AG10803 (cell line): ENCODE data around the gene KCNMA1.
A peak's percentile ranks its signal among the peaks of the same experiment; 100 is the strongest.

ENCODE experiments used
- DNase-seq: peaks from one replicate; pipeline ENCODE4 v3.0.0; 2010; ENCODE audit warnings: low read depth
- H3K4me3 ChIP-seq: 2 replicates; pipeline ENCODE4 v1.5.1; 2011; ENCODE audit warnings: mild to moderate bottlenecking, low read length, control low read depth
- TF ChIP-seq, protein P1 (sequence below): conservative IDR thresholded peaks from 2 replicates; pipeline ENCODE4 v1.5.1; 2011; ENCODE audit warnings: mild to moderate bottlenecking, low read length, control low read depth, inconsistent platforms

Gene KCNMA1

DNA sequence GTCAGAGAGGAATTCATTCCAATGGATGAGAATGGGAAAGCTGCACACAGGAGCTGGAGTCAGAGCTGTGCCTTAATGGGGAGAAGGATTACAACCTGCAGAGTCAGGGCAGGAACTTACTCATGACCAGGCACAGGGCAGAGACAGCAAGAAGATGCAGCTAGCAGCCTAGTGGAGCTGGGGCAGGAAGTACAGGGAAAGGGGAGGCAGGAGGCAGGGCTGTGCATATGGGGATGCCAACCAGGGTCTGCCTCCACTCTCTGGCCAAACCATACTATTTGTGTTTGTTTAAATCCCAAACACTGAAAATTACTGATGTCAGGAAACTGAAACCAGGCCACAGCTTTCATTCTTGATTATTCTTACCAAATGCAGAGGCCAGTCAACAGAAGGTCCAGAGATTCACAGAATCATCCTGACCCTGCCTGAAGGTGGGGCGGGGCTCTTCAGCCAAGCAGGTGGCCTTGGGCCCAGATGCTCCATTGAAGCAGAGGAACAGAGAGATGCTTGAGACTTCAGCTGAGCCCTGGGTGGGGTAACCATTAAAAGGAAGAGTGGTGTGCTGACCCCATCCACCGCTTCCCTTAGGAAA, 461.9 kb downstream of the KCNMA1 start:
- DNase-seq, result no peak
- TF ChIP-seq, protein P1, sequence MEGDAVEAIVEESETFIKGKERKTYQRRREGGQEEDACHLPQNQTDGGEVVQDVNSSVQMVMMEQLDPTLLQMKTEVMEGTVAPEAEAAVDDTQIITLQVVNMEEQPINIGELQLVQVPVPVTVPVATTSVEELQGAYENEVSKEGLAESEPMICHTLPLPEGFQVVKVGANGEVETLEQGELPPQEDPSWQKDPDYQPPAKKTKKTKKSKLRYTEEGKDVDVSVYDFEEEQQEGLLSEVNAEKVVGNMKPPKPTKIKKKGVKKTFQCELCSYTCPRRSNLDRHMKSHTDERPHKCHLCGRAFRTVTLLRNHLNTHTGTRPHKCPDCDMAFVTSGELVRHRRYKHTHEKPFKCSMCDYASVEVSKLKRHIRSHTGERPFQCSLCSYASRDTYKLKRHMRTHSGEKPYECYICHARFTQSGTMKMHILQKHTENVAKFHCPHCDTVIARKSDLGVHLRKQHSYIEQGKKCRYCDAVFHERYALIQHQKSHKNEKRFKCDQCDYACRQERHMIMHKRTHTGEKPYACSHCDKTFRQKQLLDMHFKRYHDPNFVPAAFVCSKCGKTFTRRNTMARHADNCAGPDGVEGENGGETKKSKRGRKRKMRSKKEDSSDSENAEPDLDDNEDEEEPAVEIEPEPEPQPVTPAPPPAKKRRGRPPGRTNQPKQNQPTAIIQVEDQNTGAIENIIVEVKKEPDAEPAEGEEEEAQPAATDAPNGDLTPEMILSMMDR, result no peak
- H3K4me3 ChIP-seq, result no peak overlapping the region

DNA sequence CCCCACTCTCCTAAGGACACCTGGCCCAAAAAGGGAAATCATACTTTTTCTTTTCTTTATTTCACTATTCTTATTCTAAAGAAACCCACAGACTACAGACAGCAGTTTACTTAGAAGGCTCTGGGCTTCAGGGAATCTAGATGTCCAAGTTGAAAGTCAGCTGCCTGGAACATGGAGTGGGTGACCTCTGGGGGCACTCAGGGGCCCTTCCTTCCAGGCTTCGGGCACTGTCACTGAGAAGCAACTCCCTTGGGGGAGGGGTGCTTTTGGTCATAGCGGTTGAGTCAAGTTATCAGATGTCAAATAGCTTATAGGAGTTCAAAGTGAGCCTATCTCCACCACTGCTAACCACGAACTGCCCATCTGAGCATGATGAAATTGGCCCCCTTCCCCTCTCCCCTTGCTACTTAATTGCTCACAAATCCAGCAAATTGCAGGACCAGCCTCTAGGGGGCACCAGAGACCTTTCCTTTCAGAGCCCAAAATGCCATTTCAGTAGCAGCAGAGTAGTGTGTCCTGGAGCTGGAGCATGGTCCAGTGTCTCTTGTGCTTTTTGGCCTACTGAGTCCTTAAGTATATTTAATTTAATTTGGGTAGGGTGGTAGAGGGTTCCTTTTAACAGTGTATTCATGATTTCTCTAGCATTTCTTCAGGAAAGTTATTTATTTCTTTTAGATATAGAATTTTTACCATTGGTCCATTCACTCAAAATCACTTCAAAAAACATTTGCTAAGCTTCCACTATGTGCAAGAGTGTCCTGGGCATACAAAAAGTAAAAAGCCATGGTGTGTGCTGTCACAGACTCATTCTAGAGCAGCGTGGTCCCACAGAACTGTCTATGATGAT, 463.8 kb downstream of the KCNMA1 start:
- no peak overlapping the region for H3K4me3 ChIP-seq
- TF ChIP-seq, protein P1, result peak; percentile 95
- DNase-seq, result peak; percentile 74

DNA sequence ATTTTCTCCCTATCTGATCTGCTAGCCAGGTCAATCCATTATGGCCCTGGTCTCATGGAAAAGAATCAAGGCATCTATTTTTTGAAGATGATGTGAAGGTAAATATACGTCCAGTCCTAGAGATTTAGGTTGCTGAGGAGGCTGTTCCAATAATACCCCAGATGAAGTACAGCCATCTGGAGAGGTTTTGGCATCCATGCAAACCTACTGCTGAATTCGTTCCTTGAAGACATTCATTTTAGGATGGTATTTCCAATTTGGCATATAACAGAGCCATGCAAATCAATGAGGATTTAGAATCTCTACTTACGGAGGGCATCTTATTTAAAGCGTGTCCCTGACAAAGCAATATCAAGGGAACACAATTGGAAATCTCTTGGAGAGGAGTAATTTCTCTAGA, 465.5 kb downstream of the KCNMA1 start:
- TF ChIP-seq, protein P1, result no peak
- no peak overlapping the region for H3K4me3 ChIP-seq
- no peak for DNase-seq

DNA sequence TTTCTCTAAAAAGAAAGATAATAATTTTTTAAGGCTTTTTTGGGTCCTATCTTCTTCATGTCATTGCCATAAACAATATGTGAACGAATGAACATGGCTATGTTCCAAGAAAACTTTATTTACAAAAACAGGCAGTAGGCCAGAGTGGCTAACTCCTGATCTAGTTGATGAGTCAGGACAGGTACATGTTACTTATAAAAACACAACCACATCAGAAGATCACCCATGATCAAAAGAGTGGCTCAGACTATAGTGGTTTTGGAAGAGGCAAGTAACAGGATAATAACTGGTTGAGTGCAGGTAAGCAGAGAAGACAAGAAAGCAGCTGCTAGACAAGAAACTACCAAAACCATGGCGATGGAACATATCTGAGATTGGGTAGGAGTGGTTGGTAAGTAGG, 468.7 kb downstream of the KCNMA1 start:
- DNase-seq, result no peak
- TF ChIP-seq, protein P1, result no peak
- no peak overlapping the region for H3K4me3 ChIP-seq

DNA sequence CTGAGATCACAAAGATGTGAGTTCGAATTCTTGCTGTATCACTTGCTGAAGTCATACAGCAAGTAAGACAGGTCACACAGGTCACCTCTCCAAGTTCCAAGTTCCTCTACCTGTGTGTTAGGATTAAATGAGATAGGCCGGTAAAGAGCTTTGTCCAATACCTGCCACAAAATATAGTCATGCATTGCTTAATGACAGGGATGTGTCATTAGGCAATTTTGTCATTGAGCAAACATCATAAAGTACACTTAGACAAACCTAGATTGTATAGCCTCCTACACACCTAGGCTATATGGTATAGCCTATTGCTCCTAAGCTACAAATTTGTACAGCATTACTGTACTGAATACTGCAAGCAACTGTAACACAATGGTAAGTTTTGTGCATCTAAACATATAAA, 469.4 kb downstream of the KCNMA1 start:
- no peak for DNase-seq
- H3K4me3 ChIP-seq, result no peak overlapping the region
- TF ChIP-seq, protein P1, result no peak

DNA sequence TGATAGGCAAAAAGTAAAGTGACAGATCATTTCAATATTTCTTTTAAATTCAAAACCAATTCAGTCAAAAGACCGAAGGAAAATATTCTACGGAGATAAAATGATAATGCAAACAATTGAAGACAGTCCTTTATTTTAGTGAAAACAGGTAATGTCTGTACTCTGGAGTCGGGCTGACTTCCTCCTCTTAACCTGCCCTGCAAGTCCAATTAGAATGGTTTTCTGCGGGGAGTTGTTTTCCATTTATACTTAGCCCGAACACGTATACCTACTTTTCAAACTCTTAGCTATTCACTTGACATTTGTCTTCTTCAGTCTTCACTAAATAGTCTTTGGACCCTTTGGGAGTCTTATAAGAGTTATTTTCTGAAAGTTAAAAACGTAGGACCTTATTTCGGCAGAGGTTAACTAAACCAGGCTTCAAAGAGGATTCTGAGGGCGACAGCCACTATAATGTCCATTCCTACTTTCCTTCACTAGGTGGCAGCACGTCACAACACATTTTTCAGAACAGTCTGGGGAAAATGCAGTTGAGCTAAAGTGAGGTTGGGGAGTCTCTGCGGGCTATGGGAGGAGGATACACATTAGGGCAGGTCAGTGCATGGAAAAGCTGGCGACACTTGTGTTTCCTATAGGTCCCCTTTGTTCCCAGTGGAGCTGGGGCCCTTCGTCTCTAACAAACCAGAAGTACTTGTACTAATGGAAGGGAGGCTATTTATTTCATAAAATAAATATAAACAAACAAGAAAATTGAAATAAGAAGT, 472.0 kb downstream of the KCNMA1 start:
- no peak overlapping the region for H3K4me3 ChIP-seq
- peak; percentile 64 for DNase-seq
- TF ChIP-seq, protein P1, result peak; percentile 88
